GM12878 (cell line): ENCODE data around the gene LIPE. TPM values are rescaled to one million over a fixed set of nuclear protein-coding genes. Genes with fewer than 3 reads are reported as not detected.

Experiments
- BMI1 ChIP-seq: fragments of 450-650 bp; IDR thresholded peaks from 2 replicates; pipeline ENCODE4 v1.6.1; 2016; ENCODE audit warnings: mild to moderate bottlenecking, moderate library complexity, borderline replicate concordance
- CHD2 ChIP-seq: IDR thresholded peaks from 2 replicates; pipeline ENCODE4 v1.6.1; 2011; ENCODE audit warnings: low read depth, low read length, improper control_type of control experiment, borderline replicate concordance
- IKZF2 ChIP-seq, 2 experiments: fragments of 450-650 bp; IDR thresholded peaks; 2 replicates each; pipeline ENCODE4 v1.6.1; 2017; ENCODE audit warnings: mild to moderate bottlenecking in 2 of 2, moderate library complexity in 2 of 2
- MAX ChIP-seq: IDR thresholded peaks from 2 replicates; pipeline ENCODE4 v1.6.1; 2012; ENCODE audit warnings: low read depth, low read length, improper control_type of control experiment
- MEF2B ChIP-seq: fragments of 450-650 bp; IDR thresholded peaks from 2 replicates; pipeline ENCODE4 v1.6.1; 2018; ENCODE audit warnings: mild to moderate bottlenecking, moderate library complexity; ENCODE audit not compliant: partially characterized antibody, poor library complexity, severe bottlenecking
- NFYA ChIP-seq: IDR thresholded peaks from 2 replicates; pipeline ENCODE4 v1.6.1; 2011; ENCODE audit warnings: low read depth, mild to moderate bottlenecking, low read length, improper control_type of control experiment, borderline replicate concordance
- NRF1 ChIP-seq: conservative IDR thresholded peaks from 2 replicates; pipeline ENCODE4 v1.6.1; 2011; ENCODE audit warnings: mild to moderate bottlenecking, low read depth, low read length, improper control_type of control experiment
- POLR2AphosphoS5 ChIP-seq: IDR thresholded peaks from 2 replicates; pipeline ENCODE4 v1.6.1; 2011; ENCODE audit warnings: mild to moderate bottlenecking, low read length, inconsistent platforms
- RAD51 ChIP-seq: fragments of 450-650 bp; IDR thresholded peaks from 2 replicates; pipeline ENCODE4 v1.6.1; 2016; ENCODE audit warnings: moderate library complexity, mild to moderate bottlenecking, inconsistent platforms
- RBBP5 ChIP-seq: fragments of 200-600 bp; sonication (generic); conservative IDR thresholded peaks from 2 replicates; pipeline ENCODE4 v1.6.1; 2016
- RCOR1 ChIP-seq: conservative IDR thresholded peaks from 2 replicates; pipeline ENCODE4 v1.6.1; 2012; ENCODE audit warnings: low read depth, low read length, improper control_type of control experiment
- SREBF2 ChIP-seq: IDR thresholded peaks from 2 replicates; pipeline ENCODE4 v1.6.1; 2012; ENCODE audit warnings: mild to moderate bottlenecking, low read length
- SRF ChIP-seq, 2 experiments: IDR thresholded peaks; 2 replicates each; pipeline ENCODE4 v1.6.1; 2011; ENCODE audit warnings: low read depth in 2 of 2, low read length in 2 of 2, mild to moderate bottlenecking in 1 of 2, moderate library complexity in 1 of 2
- WRNIP1 ChIP-seq: IDR thresholded peaks from 2 replicates; pipeline ENCODE4 v1.6.1; 2011; ENCODE audit warnings: low read depth, low read length, improper control_type of control experiment, borderline replicate concordance
- ZSCAN29 ChIP-seq: fragments of 450-650 bp; IDR thresholded peaks from 2 replicates; pipeline ENCODE4 v1.6.1; 2017; ENCODE audit warnings: mild to moderate bottlenecking, moderate library complexity
- polyA plus RNA-seq, 11 experiments: library from polyadenylated mRNA; depleted of rRNA in 4 of 11; unstranded in 6 of 11; stranded (reverse) in 5 of 11; fragments of >200 nt; fragmentation: Nextera tagmentation in 4 of 11; fragmentation: Illumina TruSeq in 1 of 11; extraction: Ambion mirVana in 4 of 11; extraction: Trizol in 1 of 11; gene quantifications; 1 replicate in 1 of 11; 2 replicates in 10 of 11; pipeline versions ENCODE4 v1.2.1 to v1.2.3, GENCODE V29; 2011 to 2016; ENCODE audit warnings: inconsistent platforms in 2 of 11, missing spikeins in 2 of 11, low read depth in 1 of 11
- total RNA-seq, 4 experiments: library from RNA; depleted of rRNA in 3 of 4; stranded (reverse); fragments of >200 nt in 3 of 4; fragmentation: Illumina TruSeq in 1 of 4; extraction: Trizol in 1 of 4; gene quantifications; 2 replicates each; pipeline versions ENCODE4 v1.2.1 to v1.2.3, GENCODE V29; 2013 to 2021
- TF ChIP-seq, protein P1 (sequence below): fragments of 450-650 bp; IDR thresholded peaks from 2 replicates; pipeline ENCODE4 v1.6.1; 2016; ENCODE audit warnings: mild to moderate bottlenecking, moderate library complexity, borderline replicate concordance
- TF ChIP-seq, protein P2 (sequence below): fragments of 150-350 bp; IDR thresholded peaks from 2 replicates; pipeline ENCODE4 v1.6.1; 2014; ENCODE audit warnings: mild to moderate bottlenecking, low read depth, low read length
- TF ChIP-seq, protein P3 (sequence below): fragments of 150-350 bp; IDR thresholded peaks from 2 replicates; pipeline ENCODE4 v1.6.1; 2016; ENCODE audit warnings: low read depth, low read length

Gene LIPE
- total and polyA plus RNA-seq, 10 of the 15 experiments (the other 5 are each of a cell fraction or from before 2014, with no cell fraction given): 0.02 to 33.3 (median 9.5) TPM

DNA sequence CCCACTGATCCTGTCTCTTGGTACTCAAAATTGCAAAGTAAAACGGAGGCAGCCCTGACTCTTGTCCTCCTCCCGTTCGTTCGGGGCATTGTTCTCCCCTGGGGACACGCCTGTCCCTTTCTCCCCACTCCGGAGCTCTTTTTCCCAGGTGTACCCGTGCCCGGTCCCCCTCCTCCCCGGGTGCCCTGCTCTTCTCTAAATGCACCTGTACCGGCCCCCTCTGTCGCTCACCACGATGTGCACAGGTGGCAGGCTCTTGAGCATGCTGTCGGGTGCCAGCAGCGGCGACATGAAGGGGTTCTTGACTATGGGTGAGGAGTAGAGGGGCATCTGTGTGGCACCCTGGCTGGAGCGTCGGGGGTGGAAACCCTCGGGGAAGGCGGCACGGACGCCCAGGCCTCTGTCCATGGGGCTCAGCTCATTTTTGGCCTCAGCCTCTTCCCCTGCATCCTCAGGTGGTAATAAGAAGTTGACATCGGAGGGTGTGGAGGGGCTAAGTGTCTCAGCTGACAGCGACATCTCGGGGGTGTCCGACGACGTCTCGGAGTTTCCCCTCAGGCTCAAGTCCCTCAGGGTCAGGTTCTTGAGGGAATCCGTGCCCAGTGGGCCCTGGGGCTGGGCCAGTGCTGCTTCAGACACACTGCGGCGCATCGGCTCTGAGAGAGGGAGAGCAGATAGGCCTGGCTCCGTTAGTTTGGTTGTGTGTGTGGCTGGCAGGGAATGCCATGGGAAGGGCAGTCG is 24.6 kb downstream of the LIPE start (continued):
- TF ChIP-seq, protein P1, sequence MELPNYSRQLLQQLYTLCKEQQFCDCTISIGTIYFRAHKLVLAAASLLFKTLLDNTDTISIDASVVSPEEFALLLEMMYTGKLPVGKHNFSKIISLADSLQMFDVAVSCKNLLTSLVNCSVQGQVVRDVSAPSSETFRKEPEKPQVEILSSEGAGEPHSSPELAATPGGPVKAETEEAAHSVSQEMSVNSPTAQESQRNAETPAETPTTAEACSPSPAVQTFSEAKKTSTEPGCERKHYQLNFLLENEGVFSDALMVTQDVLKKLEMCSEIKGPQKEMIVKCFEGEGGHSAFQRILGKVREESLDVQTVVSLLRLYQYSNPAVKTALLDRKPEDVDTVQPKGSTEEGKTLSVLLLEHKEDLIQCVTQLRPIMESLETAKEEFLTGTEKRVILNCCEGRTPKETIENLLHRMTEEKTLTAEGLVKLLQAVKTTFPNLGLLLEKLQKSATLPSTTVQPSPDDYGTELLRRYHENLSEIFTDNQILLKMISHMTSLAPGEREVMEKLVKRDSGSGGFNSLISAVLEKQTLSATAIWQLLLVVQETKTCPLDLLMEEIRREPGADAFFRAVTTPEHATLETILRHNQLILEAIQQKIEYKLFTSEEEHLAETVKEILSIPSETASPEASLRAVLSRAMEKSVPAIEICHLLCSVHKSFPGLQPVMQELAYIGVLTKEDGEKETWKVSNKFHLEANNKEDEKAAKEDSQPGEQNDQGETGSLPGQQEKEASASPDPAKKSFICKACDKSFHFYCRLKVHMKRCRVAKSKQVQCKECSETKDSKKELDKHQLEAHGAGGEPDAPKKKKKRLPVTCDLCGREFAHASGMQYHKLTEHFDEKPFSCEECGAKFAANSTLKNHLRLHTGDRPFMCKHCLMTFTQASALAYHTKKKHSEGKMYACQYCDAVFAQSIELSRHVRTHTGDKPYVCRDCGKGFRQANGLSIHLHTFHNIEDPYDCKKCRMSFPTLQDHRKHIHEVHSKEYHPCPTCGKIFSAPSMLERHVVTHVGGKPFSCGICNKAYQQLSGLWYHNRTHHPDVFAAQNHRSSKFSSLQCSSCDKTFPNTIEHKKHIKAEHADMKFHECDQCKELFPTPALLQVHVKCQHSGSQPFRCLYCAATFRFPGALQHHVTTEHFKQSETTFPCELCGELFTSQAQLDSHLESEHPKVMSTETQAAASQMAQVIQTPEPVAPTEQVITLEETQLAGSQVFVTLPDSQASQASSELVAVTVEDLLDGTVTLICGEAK: no peak
- TF ChIP-seq BMI1 (no peak), SREBF2 (no peak), NRF1 (no peak), NFYA (no peak), RAD51 (no peak), CHD2 (no peak), POLR2AphosphoS5 (no peak), MAX (no peak), RCOR1 (no peak), WRNIP1 (no peak), IKZF2 (IDR thresholded peaks at IDR 0.05) (no peak), ZSCAN29 (no peak), SRF (IDR thresholded peaks at IDR 0.05; ENCODE audit: low read depth in 2 of 2, low read length in 2 of 2) (no peak), RBBP5 (no peak), MEF2B (no peak)
- TF ChIP-seq, protein P2, sequence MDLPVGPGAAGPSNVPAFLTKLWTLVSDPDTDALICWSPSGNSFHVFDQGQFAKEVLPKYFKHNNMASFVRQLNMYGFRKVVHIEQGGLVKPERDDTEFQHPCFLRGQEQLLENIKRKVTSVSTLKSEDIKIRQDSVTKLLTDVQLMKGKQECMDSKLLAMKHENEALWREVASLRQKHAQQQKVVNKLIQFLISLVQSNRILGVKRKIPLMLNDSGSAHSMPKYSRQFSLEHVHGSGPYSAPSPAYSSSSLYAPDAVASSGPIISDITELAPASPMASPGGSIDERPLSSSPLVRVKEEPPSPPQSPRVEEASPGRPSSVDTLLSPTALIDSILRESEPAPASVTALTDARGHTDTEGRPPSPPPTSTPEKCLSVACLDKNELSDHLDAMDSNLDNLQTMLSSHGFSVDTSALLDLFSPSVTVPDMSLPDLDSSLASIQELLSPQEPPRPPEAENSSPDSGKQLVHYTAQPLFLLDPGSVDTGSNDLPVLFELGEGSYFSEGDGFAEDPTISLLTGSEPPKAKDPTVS: no peak
- TF ChIP-seq, protein P3, sequence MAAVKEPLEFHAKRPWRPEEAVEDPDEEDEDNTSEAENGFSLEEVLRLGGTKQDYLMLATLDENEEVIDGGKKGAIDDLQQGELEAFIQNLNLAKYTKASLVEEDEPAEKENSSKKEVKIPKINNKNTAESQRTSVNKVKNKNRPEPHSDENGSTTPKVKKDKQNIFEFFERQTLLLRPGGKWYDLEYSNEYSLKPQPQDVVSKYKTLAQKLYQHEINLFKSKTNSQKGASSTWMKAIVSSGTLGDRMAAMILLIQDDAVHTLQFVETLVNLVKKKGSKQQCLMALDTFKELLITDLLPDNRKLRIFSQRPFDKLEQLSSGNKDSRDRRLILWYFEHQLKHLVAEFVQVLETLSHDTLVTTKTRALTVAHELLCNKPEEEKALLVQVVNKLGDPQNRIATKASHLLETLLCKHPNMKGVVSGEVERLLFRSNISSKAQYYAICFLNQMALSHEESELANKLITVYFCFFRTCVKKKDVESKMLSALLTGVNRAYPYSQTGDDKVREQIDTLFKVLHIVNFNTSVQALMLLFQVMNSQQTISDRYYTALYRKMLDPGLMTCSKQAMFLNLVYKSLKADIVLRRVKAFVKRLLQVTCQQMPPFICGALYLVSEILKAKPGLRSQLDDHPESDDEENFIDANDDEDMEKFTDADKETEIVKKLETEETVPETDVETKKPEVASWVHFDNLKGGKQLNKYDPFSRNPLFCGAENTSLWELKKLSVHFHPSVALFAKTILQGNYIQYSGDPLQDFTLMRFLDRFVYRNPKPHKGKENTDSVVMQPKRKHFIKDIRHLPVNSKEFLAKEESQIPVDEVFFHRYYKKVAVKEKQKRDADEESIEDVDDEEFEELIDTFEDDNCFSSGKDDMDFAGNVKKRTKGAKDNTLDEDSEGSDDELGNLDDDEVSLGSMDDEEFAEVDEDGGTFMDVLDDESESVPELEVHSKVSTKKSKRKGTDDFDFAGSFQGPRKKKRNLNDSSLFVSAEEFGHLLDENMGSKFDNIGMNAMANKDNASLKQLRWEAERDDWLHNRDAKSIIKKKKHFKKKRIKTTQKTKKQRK: no peak
